GM12874 (cell line): ENCODE results near the gene PREP.

Experiments
- TF ChIP-seq, protein P1 (sequence below): IDR thresholded peaks from 2 replicates; pipeline ENCODE4 v1.5.1; 2011; ENCODE audit warnings: low read depth, mild to moderate bottlenecking, control low read depth, low read length, moderate library complexity; ENCODE audit not compliant: insufficient read depth

PREP gene

GRCh38 chr6:105336986-105337385 lies 65.9 kb downstream of the PREP start:
- TF ChIP-seq, protein P1, sequence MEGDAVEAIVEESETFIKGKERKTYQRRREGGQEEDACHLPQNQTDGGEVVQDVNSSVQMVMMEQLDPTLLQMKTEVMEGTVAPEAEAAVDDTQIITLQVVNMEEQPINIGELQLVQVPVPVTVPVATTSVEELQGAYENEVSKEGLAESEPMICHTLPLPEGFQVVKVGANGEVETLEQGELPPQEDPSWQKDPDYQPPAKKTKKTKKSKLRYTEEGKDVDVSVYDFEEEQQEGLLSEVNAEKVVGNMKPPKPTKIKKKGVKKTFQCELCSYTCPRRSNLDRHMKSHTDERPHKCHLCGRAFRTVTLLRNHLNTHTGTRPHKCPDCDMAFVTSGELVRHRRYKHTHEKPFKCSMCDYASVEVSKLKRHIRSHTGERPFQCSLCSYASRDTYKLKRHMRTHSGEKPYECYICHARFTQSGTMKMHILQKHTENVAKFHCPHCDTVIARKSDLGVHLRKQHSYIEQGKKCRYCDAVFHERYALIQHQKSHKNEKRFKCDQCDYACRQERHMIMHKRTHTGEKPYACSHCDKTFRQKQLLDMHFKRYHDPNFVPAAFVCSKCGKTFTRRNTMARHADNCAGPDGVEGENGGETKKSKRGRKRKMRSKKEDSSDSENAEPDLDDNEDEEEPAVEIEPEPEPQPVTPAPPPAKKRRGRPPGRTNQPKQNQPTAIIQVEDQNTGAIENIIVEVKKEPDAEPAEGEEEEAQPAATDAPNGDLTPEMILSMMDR: no peak

DNA sequence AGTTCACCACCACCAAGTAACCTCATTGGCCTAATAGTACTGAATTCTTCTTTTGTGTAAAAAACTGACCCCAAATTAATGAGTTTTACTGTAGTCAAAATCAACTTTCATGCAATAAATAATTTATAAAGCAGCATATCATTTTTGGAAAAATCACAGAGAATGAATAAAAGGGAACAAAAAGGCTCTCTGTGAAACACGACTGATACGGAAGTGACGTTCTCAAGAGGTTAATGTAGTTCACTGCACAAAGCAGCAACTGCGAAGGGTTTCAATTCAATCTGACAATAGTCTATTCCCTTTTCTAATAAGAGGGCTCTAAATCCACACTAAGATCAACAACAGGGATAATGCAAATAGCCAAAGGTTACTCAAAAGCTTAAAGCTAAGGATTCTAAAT lies 70.3 kb downstream of the PREP start:
- TF ChIP-seq, protein P1: no peak

DNA sequence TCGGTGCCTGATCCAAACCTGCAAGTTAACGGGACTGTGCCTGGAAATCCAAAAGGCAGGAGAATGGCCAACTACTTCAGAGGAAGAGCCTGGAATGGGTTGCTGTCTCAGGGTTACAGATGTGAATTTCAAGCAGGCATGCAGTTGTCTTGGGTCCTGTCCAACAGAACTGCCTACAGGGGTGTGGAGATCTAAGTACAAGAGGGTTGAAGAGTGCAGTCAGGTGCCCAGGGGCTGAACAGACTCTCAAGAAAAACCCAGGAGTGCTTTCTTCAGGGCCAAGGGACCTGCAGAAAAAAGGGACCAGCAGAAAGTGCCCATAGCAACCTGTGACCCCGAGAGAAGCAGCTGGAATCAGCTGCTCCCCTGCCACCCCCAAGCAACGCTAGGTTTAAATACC lies 71.0 kb downstream of the PREP start:
- TF ChIP-seq, protein P1: no peak

GRCh38 chr6:105330913-105331312 lies 72.0 kb downstream of the PREP start:
- TF ChIP-seq, protein P1: no peak

- TF ChIP-seq, protein P1: no peak
These were observed 72.5 kb downstream of the PREP start for GRCh38 chr6:105330364-105330763.

GRCh38 chr6:105326833-105327770 lies 75.8 kb downstream of the PREP start:
- TF ChIP-seq, protein P1: no peak

GRCh38 chr6:105326216-105326615 lies 76.7 kb downstream of the PREP start:
- TF ChIP-seq, protein P1: no peak
